ENCODE measurements around the gene LRRC74A. TPM values are rescaled to one million over a fixed set of nuclear protein-coding genes. Genes with fewer than 3 reads are reported as not detected.

The LRRC74A gene
- total and polyA plus RNA-seq, 11 donors, result not detected

DNA sequence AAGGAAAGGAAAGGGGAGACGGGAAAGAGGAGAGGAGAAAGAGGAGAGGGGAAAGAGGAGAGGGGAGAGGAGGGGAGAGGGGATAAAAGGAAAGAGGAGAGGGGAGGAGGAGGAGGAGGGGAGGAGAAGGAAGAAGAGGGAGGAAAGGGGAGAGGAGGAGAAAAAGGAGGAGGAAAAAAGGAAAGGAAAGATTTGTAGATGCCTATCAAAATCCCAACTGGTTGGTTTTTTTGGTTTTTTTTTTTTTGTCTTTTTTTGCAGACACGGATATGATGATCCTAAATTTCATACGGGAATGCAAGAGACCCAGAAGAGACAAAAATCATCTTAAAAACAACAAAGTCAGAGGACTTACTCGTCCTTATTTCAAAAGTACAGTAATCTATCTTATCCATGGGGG lies 32.9 kb upstream of the LRRC74A start:
- no peak overlapping the region for H3K4me3 ChIP-seq
- TF ChIP-seq, protein P1, sequence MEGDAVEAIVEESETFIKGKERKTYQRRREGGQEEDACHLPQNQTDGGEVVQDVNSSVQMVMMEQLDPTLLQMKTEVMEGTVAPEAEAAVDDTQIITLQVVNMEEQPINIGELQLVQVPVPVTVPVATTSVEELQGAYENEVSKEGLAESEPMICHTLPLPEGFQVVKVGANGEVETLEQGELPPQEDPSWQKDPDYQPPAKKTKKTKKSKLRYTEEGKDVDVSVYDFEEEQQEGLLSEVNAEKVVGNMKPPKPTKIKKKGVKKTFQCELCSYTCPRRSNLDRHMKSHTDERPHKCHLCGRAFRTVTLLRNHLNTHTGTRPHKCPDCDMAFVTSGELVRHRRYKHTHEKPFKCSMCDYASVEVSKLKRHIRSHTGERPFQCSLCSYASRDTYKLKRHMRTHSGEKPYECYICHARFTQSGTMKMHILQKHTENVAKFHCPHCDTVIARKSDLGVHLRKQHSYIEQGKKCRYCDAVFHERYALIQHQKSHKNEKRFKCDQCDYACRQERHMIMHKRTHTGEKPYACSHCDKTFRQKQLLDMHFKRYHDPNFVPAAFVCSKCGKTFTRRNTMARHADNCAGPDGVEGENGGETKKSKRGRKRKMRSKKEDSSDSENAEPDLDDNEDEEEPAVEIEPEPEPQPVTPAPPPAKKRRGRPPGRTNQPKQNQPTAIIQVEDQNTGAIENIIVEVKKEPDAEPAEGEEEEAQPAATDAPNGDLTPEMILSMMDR (IDR thresholded peaks at IDR 0.05), result no peak
- no peak for TF ChIP-seq POLR2A (IDR thresholded peaks at IDR 0.05)
- DNase-seq (no peak), ATAC-seq (no peak)
- 76 to 93% (median 86%) methylated on average over 4 of the region's 4 CpGs for WGBS, 4 donors
- no peak overlapping the region for H3K27ac ChIP-seq
- H3K36me3 ChIP-seq, result peaks cover 0 to 98% (median 82%) of the 10 kb centered on the region in 9 donors
- no peaks in the 10 kb centered on the region for H3K27me3 ChIP-seq
- intact Hi-C loops (cut with DNase I), result no loop called here
- peaks cover 0 to 3% (median 0%) of the 10 kb centered on the region in 12 donors for H3K4me1 ChIP-seq
- peaks cover 0 to 12% (median 0%) of the 10 kb centered on the region in 12 donors for H3K9me3 ChIP-seq

DNA sequence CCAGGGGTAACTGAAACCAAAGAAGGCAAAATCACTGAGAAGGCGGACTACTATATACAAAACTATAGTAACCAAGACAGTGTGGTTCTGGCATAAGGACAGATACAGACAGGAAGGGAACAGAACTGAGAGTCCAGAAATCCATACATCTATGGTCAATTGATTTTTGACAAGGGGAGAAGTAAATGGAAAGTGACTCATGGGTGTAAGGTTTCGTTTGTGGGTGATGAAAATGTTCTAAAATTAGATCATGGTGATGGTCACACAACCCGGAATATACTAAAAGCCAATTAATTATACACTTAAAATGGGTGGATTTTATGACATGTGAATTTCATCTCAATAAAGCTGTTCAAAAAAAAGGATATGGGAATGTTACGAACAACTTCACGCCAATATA lies 32.3 kb upstream of the LRRC74A start:
- Histone ChIP-seq H3K27ac (no peak overlapping the region), H3K4me1 (no peaks in the 10 kb centered on the region), H3K36me3 (peaks cover 0 to 96% (median 82%) of the 10 kb centered on the region in 9 donors), H3K9me3 (peaks cover 0 to 12% (median 0%) of the 10 kb centered on the region in 12 donors), H3K4me3 (no peak overlapping the region), H3K27me3 (no peaks in the 10 kb centered on the region)
- DNase-seq (no peak), ATAC-seq (no peak)
- TF ChIP-seq POLR2A (IDR thresholded peaks at IDR 0.05), result no peak
- TF ChIP-seq, protein P1 (IDR thresholded peaks at IDR 0.05), result no peak
- 80 to 94% (median 88%) methylated on average over 5 of the region's 5 CpGs for WGBS, 4 donors
- intact Hi-C loops (cut with DNase I), result no loop called here

DNA sequence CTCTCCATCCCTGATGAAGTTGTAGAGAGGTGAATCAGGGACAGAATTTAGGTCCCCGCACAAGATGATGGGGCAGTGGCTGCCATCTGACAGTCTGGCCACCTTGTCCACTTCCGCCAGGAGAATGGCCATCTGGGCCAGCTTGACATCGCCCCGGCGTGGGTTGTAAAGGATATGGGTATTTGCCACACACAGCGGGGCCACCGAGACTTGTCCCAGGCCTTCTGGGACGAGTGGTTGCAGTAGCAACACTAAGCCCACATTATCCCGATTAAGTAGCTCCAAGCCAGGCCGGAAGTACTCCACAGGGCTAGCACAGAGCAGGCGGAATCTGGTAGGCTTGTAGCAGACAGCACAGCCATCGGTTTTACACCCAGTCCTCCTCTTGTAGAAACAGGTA lies 19.8 kb upstream of the LRRC74A start:
- H3K4me3 ChIP-seq, result no peak overlapping the region
- H3K4me1 ChIP-seq, result peaks cover 0 to 25% (median 12%) of the 10 kb centered on the region in 12 donors
- intact Hi-C loops (cut with DNase I), result no loop called here
- ATAC-seq (no peak), DNase-seq (no peak)
- no peaks in the 10 kb centered on the region for H3K9me3 ChIP-seq
- H3K36me3 ChIP-seq, result peaks cover 0 to 87% (median 77%) of the 10 kb centered on the region in 9 donors
- H3K27me3 ChIP-seq, result no peaks in the 10 kb centered on the region
- TF ChIP-seq POLR2A (IDR thresholded peaks at IDR 0.05), result no peak
- TF ChIP-seq, protein P1 (IDR thresholded peaks at IDR 0.05), result no peak
- 91 to 97% (median 96%) methylated on average over 11 to 12 of the region's 12 CpGs for WGBS, 4 donors
- no peak overlapping the region for H3K27ac ChIP-seq

DNA sequence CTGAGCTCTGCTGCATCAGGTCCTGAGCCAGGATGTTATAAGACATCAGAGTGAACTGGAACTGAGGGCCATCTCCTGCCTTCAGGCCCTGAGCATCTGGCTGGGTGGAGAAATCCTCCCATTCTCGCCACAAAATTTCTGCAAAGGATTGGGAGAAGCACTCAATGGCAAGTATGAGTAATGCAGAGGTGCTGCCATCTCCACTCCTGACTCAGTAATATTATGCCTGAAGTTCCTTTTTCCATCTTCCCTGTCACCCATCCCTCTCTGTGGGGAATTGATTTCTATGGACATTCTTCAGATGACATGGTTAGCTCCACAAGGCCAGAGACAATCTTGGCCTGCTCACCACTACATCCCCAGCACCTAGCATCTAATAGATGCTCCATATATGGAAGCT lies 18.2 kb upstream of the LRRC74A start:
- H3K36me3 ChIP-seq, result peaks cover 0 to 72% (median 62%) of the 10 kb centered on the region in 9 donors
- no peak overlapping the region for H3K27ac ChIP-seq
- intact Hi-C loops (cut with DNase I), result no loop called here
- H3K4me3 ChIP-seq, result no peak overlapping the region
- H3K9me3 ChIP-seq, result no peaks in the 10 kb centered on the region
- no peak for ATAC-seq
- no peak for DNase-seq
- WGBS, 4 donors, result 73 to 98% (median 92%) methylated on average over 1 of the region's 1 CpG
- H3K4me1 ChIP-seq, result peaks cover 0 to 32% (median 20%) of the 10 kb centered on the region in 12 donors
- TF ChIP-seq, protein P1 (IDR thresholded peaks at IDR 0.05), result no peak
- TF ChIP-seq POLR2A (IDR thresholded peaks at IDR 0.05), result no peak
- H3K27me3 ChIP-seq, result no peaks in the 10 kb centered on the region

All from heart left ventricle (tissue), 16 donors.